ENCODE results near the gene MACROH2A1.

The MACROH2A1 gene

DNA sequence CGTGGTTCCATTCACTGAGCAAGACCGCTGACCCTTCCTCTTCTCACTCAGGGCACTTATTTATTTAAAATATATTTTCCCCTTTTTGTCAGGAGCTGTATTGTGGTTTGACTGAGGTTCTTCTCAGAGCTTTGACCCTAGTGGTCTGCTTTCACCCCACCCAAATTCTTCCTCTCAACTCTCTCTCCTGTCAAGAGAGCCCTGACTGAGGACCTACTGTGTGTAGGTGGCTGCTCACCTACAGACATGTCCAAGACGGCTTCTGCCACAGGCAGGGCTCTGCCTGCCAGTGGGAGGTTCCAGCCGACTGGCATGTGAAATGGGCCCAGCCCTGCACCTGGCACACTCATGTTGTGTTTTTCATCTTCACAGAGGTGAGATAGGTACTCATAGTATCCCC lies 42.9 kb upstream of the MACROH2A1 start:
- Mint-ChIP-seq H3K4me1 (peaks cover 85% of the 10 kb centered on the region), H3K4me3 (no peak overlapping the region), H3K36me3 (ENCODE audit: low read depth) (no peaks in the 10 kb centered on the region), H3K27me3 (ENCODE audit: low read depth) (peaks cover 26% of the 10 kb centered on the region), H3K27ac (peak overlapping the region; percentile 65 to 95 (median 77)), H3K9me3 (no peaks in the 10 kb centered on the region)
- no peak for TF ChIP-seq CTCF (IDR thresholded peaks at IDR 0.05; ENCODE audit: unreplicated experiment in 3 of 3)

GRCh38 chr5:135441350-135441831 lies 42.4 kb upstream of the MACROH2A1 start:
- peak overlapping the region; percentile 51 to 77 (median 65) for H3K27ac Mint-ChIP-seq
- H3K36me3 Mint-ChIP-seq (ENCODE audit: low read depth): no peaks in the 10 kb centered on the region
- no peaks in the 10 kb centered on the region for H3K9me3 Mint-ChIP-seq
- peak overlapping the region in 1 of 3 experiments; percentile 3 for H3K4me3 Mint-ChIP-seq
- peaks cover 26% of the 10 kb centered on the region for H3K27me3 Mint-ChIP-seq (ENCODE audit: low read depth)
- peaks cover 88% of the 10 kb centered on the region for H3K4me1 Mint-ChIP-seq
- no peak for TF ChIP-seq CTCF (IDR thresholded peaks at IDR 0.05; ENCODE audit: unreplicated experiment in 3 of 3)

GRCh38 chr5:135440916-135441315 lies 41.9 kb upstream of the MACROH2A1 start:
- TF ChIP-seq CTCF (IDR thresholded peaks at IDR 0.05; ENCODE audit: unreplicated experiment in 3 of 3): no peak
- H3K27ac Mint-ChIP-seq: peak overlapping the region; percentile 51 to 77 (median 65)

DNA sequence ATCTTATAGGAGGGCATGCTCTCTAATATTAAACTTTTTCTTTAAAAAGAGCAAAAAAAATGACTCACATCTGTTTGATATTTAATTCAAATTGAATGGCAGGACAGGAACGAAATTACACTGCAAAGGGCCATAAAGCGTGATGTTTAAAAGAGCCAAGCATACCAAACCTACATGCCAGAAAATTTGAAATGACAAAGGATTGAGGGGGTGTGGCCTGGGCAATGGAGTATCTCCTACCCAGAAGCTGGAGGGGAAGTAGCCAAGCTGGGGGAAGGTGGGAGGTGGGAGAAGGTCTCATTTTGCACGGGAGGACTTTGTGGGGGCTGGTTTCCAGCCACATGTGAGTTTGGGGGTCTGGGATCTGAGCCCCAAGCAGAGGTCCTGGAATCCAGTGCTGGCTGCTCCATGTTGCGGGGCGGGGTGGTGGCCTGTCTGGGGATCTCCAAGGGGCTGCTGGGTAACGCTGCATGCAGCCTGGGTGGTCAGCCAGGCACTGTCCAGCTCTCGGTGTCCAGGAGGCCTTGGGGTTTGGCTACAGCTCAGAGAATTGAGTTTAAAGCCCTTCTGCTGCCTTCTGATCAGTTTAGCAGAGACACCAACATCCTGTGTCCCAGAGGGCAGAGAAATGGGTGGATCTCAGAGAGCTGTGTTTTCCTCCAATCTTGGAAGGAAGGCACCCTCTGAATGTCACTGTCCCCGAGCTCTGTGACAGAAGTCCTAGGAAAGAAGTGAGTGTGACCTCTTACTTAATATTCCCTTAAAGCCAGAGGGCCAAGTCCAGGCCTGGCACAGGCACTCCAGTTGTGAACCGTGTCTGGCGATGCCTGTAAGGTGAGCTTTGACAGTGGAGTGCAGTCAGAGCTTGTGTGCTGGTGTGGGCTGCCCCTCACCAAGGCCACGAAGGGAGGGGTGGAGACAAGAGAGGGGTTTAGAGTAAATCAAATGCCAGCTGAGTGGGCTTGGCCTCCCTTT lies 40.5 kb upstream of the MACROH2A1 start:
- no peaks in the 10 kb centered on the region for H3K36me3 Mint-ChIP-seq (ENCODE audit: low read depth)
- H3K4me3 Mint-ChIP-seq: peak overlapping the region in 1 of 3 experiments; percentile 8
- H3K4me1 Mint-ChIP-seq: peaks cover 84% of the 10 kb centered on the region
- H3K27me3 Mint-ChIP-seq (ENCODE audit: low read depth): peaks cover 30% of the 10 kb centered on the region
- peak overlapping the region; percentile 75 to 84 (median 77) for H3K27ac Mint-ChIP-seq
- TF ChIP-seq CTCF (IDR thresholded peaks at IDR 0.05; ENCODE audit: unreplicated experiment in 3 of 3): no peak
- no peaks in the 10 kb centered on the region for H3K9me3 Mint-ChIP-seq

More at GRCh38 chr5:135440916-135441315, 41.9 kb upstream of the MACROH2A1 start:
- Mint-ChIP-seq H3K4me3 (peak overlapping the region in 1 of 3 experiments; percentile 3), H3K9me3 (no peaks in the 10 kb centered on the region), H3K36me3 (ENCODE audit: low read depth) (no peaks in the 10 kb centered on the region), H3K27me3 (ENCODE audit: low read depth) (peaks cover 22% of the 10 kb centered on the region), H3K4me1 (peaks cover 87% of the 10 kb centered on the region)

- Mint-ChIP-seq H3K9me3 (no peaks in the 10 kb centered on the region), H3K36me3 (ENCODE audit: low read depth) (no peaks in the 10 kb centered on the region), H3K4me1 (peaks cover 81% of the 10 kb centered on the region), H3K27me3 (ENCODE audit: low read depth) (peaks cover 27% of the 10 kb centered on the region), H3K27ac (peak overlapping the region; percentile 75 to 84 (median 77)), H3K4me3 (no peak overlapping the region)
- TF ChIP-seq CTCF (IDR thresholded peaks at IDR 0.05; ENCODE audit: unreplicated experiment in 3 of 3): no peak
Observed at GRCh38 chr5:135438636-135439221, 39.7 kb upstream of the MACROH2A1 start.
